Karpas-422 (cell line): ENCODE results near the gene NCMAP. TPM values are rescaled to one million over a fixed set of nuclear protein-coding genes. Genes with fewer than 3 reads are reported as not detected.

Experiments
- DNase-seq: peaks from one replicate; pipeline ENCODE4 v3.0.0-alpha.2; 2015
- H2AFZ ChIP-seq: fragments of 200-600 bp; sonication (generic); 2 replicates; pipeline ENCODE4 v1.6.1; 2014; ENCODE audit warnings: antibody characterized with exemption, low read length, mixed read lengths
- H3K27ac ChIP-seq: fragments of 200-600 bp; sonication (generic); 2 replicates; pipeline ENCODE4 v1.5.1; 2014; ENCODE audit warnings: mild to moderate bottlenecking, low read length, moderate library complexity
- H3K27me3 ChIP-seq: fragments of 200-600 bp; sonication (generic); 2 replicates; pipeline ENCODE4 v1.6.1; 2014; ENCODE audit warnings: low read length, mixed read lengths
- H3K36me3 ChIP-seq: fragments of 200-600 bp; sonication (generic); 2 replicates; pipeline ENCODE4 v1.6.1; 2014; ENCODE audit warnings: low read length, mixed read lengths; ENCODE audit not compliant: insufficient read depth
- H3K4me1 ChIP-seq: fragments of 200-600 bp; sonication (generic); 2 replicates; pipeline ENCODE4 v1.6.1; 2014; ENCODE audit warnings: mild to moderate bottlenecking, low read length, mixed read lengths
- H3K4me2 ChIP-seq: fragments of 200-600 bp; sonication (generic); 2 replicates; pipeline ENCODE4 v1.6.1; 2014; ENCODE audit warnings: low read length, low read depth, mild to moderate bottlenecking; ENCODE audit not compliant: poor library complexity, severe bottlenecking
- H3K4me3 ChIP-seq: fragments of 200-600 bp; sonication (generic); 2 replicates; pipeline ENCODE4 v1.5.1; 2014; ENCODE audit warnings: mild to moderate bottlenecking, antibody characterized with exemption, low read length, mixed read lengths
- H3K79me2 ChIP-seq: fragments of 200-600 bp; sonication (generic); 2 replicates; pipeline ENCODE4 v1.6.1; 2014; ENCODE audit warnings: mild to moderate bottlenecking, low read length, mixed read lengths
- H3K9ac ChIP-seq: fragments of 200-600 bp; sonication (generic); 2 replicates; pipeline ENCODE4 v1.6.0; 2014; ENCODE audit warnings: low read length
- H3K9me2 ChIP-seq: fragments of 200-600 bp; sonication (generic), shearing (Covaris generic); replicated peaks from 2 replicates; pipeline ENCODE4 v1.6.0; 2014; ENCODE audit warnings: mild to moderate bottlenecking, low read length, moderate library complexity; ENCODE audit not compliant: insufficient read depth
- H3K9me3 ChIP-seq: fragments of 300-700, 200-600 bp; sonication (generic); 2 replicates; pipeline ENCODE4 v1.6.1; 2014; ENCODE audit warnings: low read length, mixed read lengths
- H4K20me1 ChIP-seq: fragments of 200-600 bp; sonication (generic); 2 replicates; pipeline ENCODE4 v1.6.1; 2014; ENCODE audit warnings: mild to moderate bottlenecking, antibody characterized with exemption, low read length, low read depth; ENCODE audit not compliant: insufficient read depth
- total RNA-seq: library from RNA; depleted of rRNA; stranded (reverse); fragments of >200 nt; shearing (Covaris generic); gene quantifications from 2 replicates; pipeline ENCODE4 v1.2.3, GENCODE V29; 2014; ENCODE audit warnings: low replicate concordance

The NCMAP gene
- total RNA-seq, 1 experiment from 2014 or later, result not detected

- Histone ChIP-seq H3K79me2 (no peaks in the 10 kb centered on the region), H2AFZ (no peak overlapping the region), H3K9me3 (no peaks in the 10 kb centered on the region), H3K4me3 (no peak overlapping the region), H3K27ac (no peak overlapping the region), H4K20me1 (no peaks in the 10 kb centered on the region), H3K4me1 (peaks cover 10% of the 10 kb centered on the region), H3K4me2 (no peak overlapping the region), H3K9ac (no peak overlapping the region), H3K36me3 (no peaks in the 10 kb centered on the region), H3K27me3 (no peaks in the 10 kb centered on the region), H3K9me2 (no peaks in the 10 kb centered on the region)
- no peak for DNase-seq
Observed at GRCh38 chr1:24632832-24633175, 76.9 kb downstream of the NCMAP start.

- Histone ChIP-seq H3K27me3 (no peaks in the 10 kb centered on the region), H3K9me3 (no peaks in the 10 kb centered on the region), H4K20me1 (no peaks in the 10 kb centered on the region), H3K4me3 (no peak overlapping the region), H3K9ac (no peak overlapping the region), H3K4me1 (peaks cover 4% of the 10 kb centered on the region; the same call in 1 of the 2 replicates), H3K36me3 (no peaks in the 10 kb centered on the region), H3K79me2 (no peaks in the 10 kb centered on the region), H2AFZ (no peak overlapping the region), H3K9me2 (no peaks in the 10 kb centered on the region), H3K4me2 (no peak overlapping the region), H3K27ac (no peak overlapping the region)
- peak; percentile 86 for DNase-seq
Observed at GRCh38 chr1:24635195-24635843, 79.4 kb downstream of the NCMAP start.

GRCh38 chr1:24636661-24637357 is 80.9 kb downstream of the NCMAP start:
- Histone ChIP-seq H2AFZ (no peak overlapping the region), H3K36me3 (no peaks in the 10 kb centered on the region), H3K4me3 (no peak overlapping the region), H3K4me1 (peaks cover 11% of the 10 kb centered on the region), H3K4me2 (no peak overlapping the region), H3K9ac (no peak overlapping the region), H3K9me3 (no peaks in the 10 kb centered on the region), H3K79me2 (no peaks in the 10 kb centered on the region), H4K20me1 (no peaks in the 10 kb centered on the region), H3K9me2 (no peaks in the 10 kb centered on the region), H3K27ac (no peak overlapping the region), H3K27me3 (no peaks in the 10 kb centered on the region)
- DNase-seq, result no peak

GRCh38 chr1:24639094-24639493 is 83.2 kb downstream of the NCMAP start:
- Histone ChIP-seq H3K79me2 (peaks cover 14% of the 10 kb centered on the region), H3K4me2 (no peak overlapping the region), H3K9me2 (no peaks in the 10 kb centered on the region), H3K4me1 (peaks cover 12% of the 10 kb centered on the region), H3K4me3 (no peak overlapping the region), H3K9ac (no peak overlapping the region), H3K27ac (no peak overlapping the region), H3K9me3 (no peaks in the 10 kb centered on the region), H4K20me1 (peaks cover 8% of the 10 kb centered on the region), H2AFZ (no peak overlapping the region), H3K36me3 (no peaks in the 10 kb centered on the region), H3K27me3 (no peaks in the 10 kb centered on the region)
- DNase-seq, result no peak

GRCh38 chr1:24639881-24640280 is 84.0 kb downstream of the NCMAP start:
- Histone ChIP-seq H3K4me2 (no peak overlapping the region), H3K9ac (no peak overlapping the region), H3K9me2 (no peaks in the 10 kb centered on the region), H3K36me3 (peaks cover 6% of the 10 kb centered on the region), H3K27me3 (no peaks in the 10 kb centered on the region), H3K79me2 (peaks cover 21% of the 10 kb centered on the region), H3K4me3 (no peak overlapping the region), H4K20me1 (peaks cover 15% of the 10 kb centered on the region), H3K27ac (no peak overlapping the region), H3K4me1 (peaks cover 18% of the 10 kb centered on the region), H3K9me3 (no peaks in the 10 kb centered on the region), H2AFZ (no peak overlapping the region)
- no peak for DNase-seq

GRCh38 chr1:24640288-24640687 is 84.4 kb downstream of the NCMAP start:
- no peak overlapping the region for H3K4me2 ChIP-seq
- H3K4me1 ChIP-seq, result peaks cover 20% of the 10 kb centered on the region
- H2AFZ ChIP-seq, result no peak overlapping the region
- no peak overlapping the region for H3K27ac ChIP-seq
- no peak overlapping the region for H3K4me3 ChIP-seq
- DNase-seq, result no peak
- H3K79me2 ChIP-seq, result peaks cover 25% of the 10 kb centered on the region
- no peak overlapping the region for H3K9ac ChIP-seq
- H4K20me1 ChIP-seq, result peaks cover 20% of the 10 kb centered on the region
- peaks cover 10% of the 10 kb centered on the region for H3K36me3 ChIP-seq
- no peaks in the 10 kb centered on the region for H3K9me3 ChIP-seq
- H3K9me2 ChIP-seq, result no peaks in the 10 kb centered on the region
- H3K27me3 ChIP-seq, result no peaks in the 10 kb centered on the region

GRCh38 chr1:24641646-24642151 is 85.8 kb downstream of the NCMAP start:
- H3K9ac ChIP-seq, result peak overlapping the region; percentile 100
- DNase-seq, result peak; percentile 73
- no peaks in the 10 kb centered on the region for H3K9me3 ChIP-seq
- H2AFZ ChIP-seq, result no peak overlapping the region
- peak overlapping the region; percentile 94 for H3K4me3 ChIP-seq
- no peaks in the 10 kb centered on the region for H3K27me3 ChIP-seq
- H3K4me1 ChIP-seq, result peaks cover 24% of the 10 kb centered on the region
- H3K4me2 ChIP-seq, result peak overlapping the region; percentile 88
- H3K9me2 ChIP-seq, result no peaks in the 10 kb centered on the region
- peaks cover 39% of the 10 kb centered on the region for H3K79me2 ChIP-seq
- peak overlapping the region; percentile 92 for H3K27ac ChIP-seq
- peaks cover 31% of the 10 kb centered on the region for H4K20me1 ChIP-seq
- peaks cover 21% of the 10 kb centered on the region for H3K36me3 ChIP-seq

GRCh38 chr1:24642481-24643362 is 86.8 kb downstream of the NCMAP start, which contains the start of gene SRRM1:
Gene SRRM1 (plus strand): TSS chr1:24643302. CDS start chr1:24643327, 25 bp downstream.
- peaks cover 32% of the 10 kb centered on the region for H3K36me3 ChIP-seq
- H3K4me1 ChIP-seq, result peaks cover 24% of the 10 kb centered on the region
- DNase-seq, result peak; percentile 99
- H3K9me3 ChIP-seq, result no peaks in the 10 kb centered on the region
- H3K9ac ChIP-seq, result peak within 1 kb of the TSS; percentile 100
- no peaks in the 10 kb centered on the region for H3K27me3 ChIP-seq
- peak within 1 kb of the TSS; percentile 93 for H3K4me2 ChIP-seq
- peak within 1 kb of the TSS; percentile 94 for H3K4me3 ChIP-seq
- H3K9me2 ChIP-seq, result no peaks in the 10 kb centered on the region
- peak within 1 kb of the TSS; percentile 10; the same call in 1 of the 2 replicates for H2AFZ ChIP-seq
- peaks cover 38% of the 10 kb centered on the region for H4K20me1 ChIP-seq
- peak within 1 kb of the TSS; percentile 92 for H3K27ac ChIP-seq
- H3K79me2 ChIP-seq, result peaks cover 49% of the 10 kb centered on the region
